ENCODE results near the gene SGCD. TPM values are rescaled to one million over a fixed set of nuclear protein-coding genes. Genes with fewer than 3 reads are reported as not detected.

The SGCD gene
- polyA plus RNA-seq, 1 donor (not counting 4 experiments of a cell fraction or from before 2014, with no cell fraction given) = not detected

GRCh38 chr5:156803404-156803803 is 476.4 kb downstream of the SGCD start:
- DNase-seq (ENCODE audit: low read depth, low spot score) (no peak), FAIRE-seq (no peak)
- H3K9me1 ChIP-seq (ENCODE audit: control insufficient read depth, extremely low read depth, insufficient read depth, low read length) = no peaks in the 10 kb centered on the region
- dilution Hi-C loops (cut with MboI; ENCODE audit: extremely low pct_ligation_motif_present, low sequenced_read_pairs) = no loop called here
- H3K79me2 ChIP-seq (ENCODE audit: control insufficient read depth, insufficient read depth, low read length) = no peaks in the 10 kb centered on the region
- no peaks in the 10 kb centered on the region for H4K20me1 ChIP-seq (ENCODE audit: control insufficient read depth, extremely low read depth, insufficient read depth, low read length)
- H3K36me3 ChIP-seq (ENCODE audit: control insufficient read depth in 2 of 2, extremely low read depth in 1 of 2, insufficient read depth in 2 of 2, low read length in 2 of 2) = no peaks in the 10 kb centered on the region
- no peaks in the 10 kb centered on the region for H3K4me1 ChIP-seq (ENCODE audit: control insufficient read depth, extremely low read depth, insufficient read depth, low read length)
- no peaks in the 10 kb centered on the region for H3K9me3 ChIP-seq (ENCODE audit: control insufficient read depth, low read depth, low read length)
- no peak overlapping the region for H3K4me3 ChIP-seq (ENCODE audit: control insufficient read depth in 2 of 3, extremely low read depth in 1 of 3, insufficient read depth in 2 of 3, low read depth in 1 of 3, low read length in 3 of 3)
- H3K9ac ChIP-seq (ENCODE audit: control insufficient read depth, extremely low read depth, insufficient read depth, low read length) = no peak overlapping the region
- TF ChIP-seq CTCF (optimal IDR thresholded peaks at IDR 0.05 in 1 of 3, IDR thresholded peaks at IDR 0.05 in 1 of 3, conservative IDR thresholded peaks at IDR 0.05 in 1 of 3; ENCODE audit: extremely low read depth in 1 of 3, insufficient read depth in 2 of 3, low read length in 3 of 3) (no peak), EZH2 (IDR thresholded peaks at IDR 0.05; ENCODE audit: low read length) (no peak)
- no peak overlapping the region for H3K27ac ChIP-seq (ENCODE audit: control insufficient read depth, insufficient read depth, low read length)
- no peak overlapping the region for H2AFZ ChIP-seq (ENCODE audit: control insufficient read depth, low read length)
- no peaks in the 10 kb centered on the region for H3K27me3 ChIP-seq (ENCODE audit: control insufficient read depth, extremely low read depth, insufficient read depth, low read length)
- H3K4me2 ChIP-seq (ENCODE audit: control insufficient read depth, extremely low read depth, insufficient read depth, low read depth, low read length) = no peak overlapping the region

- no peak for DNase-seq (ENCODE audit: low read depth, low spot score)
- Histone ChIP-seq H3K4me1 (ENCODE audit: control insufficient read depth, extremely low read depth, insufficient read depth, low read length) (no peaks in the 10 kb centered on the region), H3K9me1 (ENCODE audit: control insufficient read depth, extremely low read depth, insufficient read depth, low read length) (no peaks in the 10 kb centered on the region), H3K4me3 (ENCODE audit: control insufficient read depth in 2 of 3, extremely low read depth in 1 of 3, insufficient read depth in 2 of 3, low read depth in 1 of 3, low read length in 3 of 3) (no peak overlapping the region), H3K36me3 (ENCODE audit: control insufficient read depth in 2 of 2, extremely low read depth in 1 of 2, insufficient read depth in 2 of 2, low read length in 2 of 2) (no peaks in the 10 kb centered on the region), H4K20me1 (ENCODE audit: control insufficient read depth, extremely low read depth, insufficient read depth, low read length) (no peaks in the 10 kb centered on the region), H3K9me3 (ENCODE audit: control insufficient read depth, low read depth, low read length) (no peaks in the 10 kb centered on the region), H2AFZ (ENCODE audit: control insufficient read depth, low read length) (no peak overlapping the region), H3K27ac (ENCODE audit: control insufficient read depth, insufficient read depth, low read length) (no peak overlapping the region), H3K9ac (ENCODE audit: control insufficient read depth, extremely low read depth, insufficient read depth, low read length) (no peak overlapping the region), H3K79me2 (ENCODE audit: control insufficient read depth, insufficient read depth, low read length) (no peaks in the 10 kb centered on the region), H3K27me3 (ENCODE audit: control insufficient read depth, extremely low read depth, insufficient read depth, low read length) (no peaks in the 10 kb centered on the region), H3K4me2 (ENCODE audit: control insufficient read depth, extremely low read depth, insufficient read depth, low read depth, low read length) (no peak overlapping the region)
- FAIRE-seq = no peak
- no peak for TF ChIP-seq EZH2 (IDR thresholded peaks at IDR 0.05; ENCODE audit: low read length)
- no peak for TF ChIP-seq CTCF (optimal IDR thresholded peaks at IDR 0.05 in 1 of 3, IDR thresholded peaks at IDR 0.05 in 1 of 3, conservative IDR thresholded peaks at IDR 0.05 in 1 of 3; ENCODE audit: extremely low read depth in 1 of 3, insufficient read depth in 2 of 3, low read length in 3 of 3)
- dilution Hi-C loops (cut with MboI; ENCODE audit: extremely low pct_ligation_motif_present, low sequenced_read_pairs) = no loop called here
Observed at GRCh38 chr5:156812959-156813358, 486.0 kb downstream of the SGCD start.
